Measurements from ENCODE around the gene SLC7A1.

Gene SLC7A1

DNA sequence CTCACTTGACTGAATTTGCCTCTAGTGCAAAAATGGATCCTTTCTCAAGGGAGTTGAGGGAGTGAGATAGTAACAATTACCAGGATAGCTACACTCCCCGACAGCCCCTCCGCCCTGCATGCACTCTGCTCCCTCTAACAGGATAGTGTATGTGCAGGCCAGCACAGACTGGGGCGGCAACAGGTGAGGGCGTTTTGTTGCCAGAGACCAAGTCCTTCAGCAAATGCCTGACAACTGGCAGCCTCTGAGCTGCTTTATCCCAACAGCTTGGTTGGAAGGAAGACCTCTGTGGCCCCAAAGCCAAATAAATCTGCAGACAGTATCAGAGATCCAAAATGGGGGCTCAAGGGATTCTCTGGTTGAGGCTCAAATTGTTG lies 86.6 kb downstream of the SLC7A1 start:
- no peaks in the 10 kb centered on the region for H4K20me1 ChIP-seq (ENCODE audit: insufficient read depth, low read length)

DNA sequence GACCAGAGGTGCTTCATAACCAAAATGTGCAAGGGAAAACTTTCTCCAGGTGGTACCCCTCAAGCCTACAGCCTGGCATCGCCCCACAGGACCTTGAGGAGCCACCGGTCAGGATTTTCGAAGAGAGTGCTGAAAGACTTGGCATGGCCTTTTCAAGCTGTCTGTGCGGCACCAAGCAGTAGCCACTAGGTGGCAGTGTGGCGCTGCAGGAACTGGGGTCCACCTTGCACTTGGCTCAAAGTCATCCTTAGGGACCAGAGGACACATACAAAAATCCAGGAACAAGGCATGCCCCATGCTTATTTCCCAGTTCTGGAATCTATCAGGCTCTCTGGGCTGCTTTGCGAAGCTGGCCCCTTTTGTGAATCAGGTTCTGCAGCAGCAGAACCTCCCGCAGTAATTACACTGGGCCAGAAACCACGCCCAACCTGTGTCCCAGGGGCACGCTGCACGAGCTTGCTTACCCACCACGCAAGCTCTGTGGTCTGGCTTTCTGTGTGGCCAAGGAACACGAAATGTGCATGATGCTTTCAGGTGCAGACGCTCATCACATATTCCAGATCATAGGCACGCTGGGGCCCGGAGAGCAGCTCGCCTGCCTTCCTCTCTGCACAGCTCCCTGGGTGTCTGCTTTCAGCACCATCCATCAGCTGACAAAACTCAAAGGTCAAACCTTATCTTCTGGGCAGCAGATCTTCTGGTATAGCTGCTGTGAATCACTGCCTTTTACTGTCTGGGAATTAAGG lies 87.2 kb downstream of the SLC7A1 start:
- Histone ChIP-seq H3K9me2 (ENCODE audit: low read depth, low read length) (no peaks in the 10 kb centered on the region), H3K4me3 (ENCODE audit: low read depth, low read length, poor library complexity, severe bottlenecking) (no peak overlapping the region), H3F3A (ENCODE audit: insufficient read depth, low read length) (no peaks in the 10 kb centered on the region), H3K9me3 (ENCODE audit: low read length) (no peaks in the 10 kb centered on the region), H3K4me1 (ENCODE audit: insufficient read depth, low read length, severe bottlenecking) (peaks cover 15% of the 10 kb centered on the region), H3K79me2 (ENCODE audit: insufficient read depth, low read length) (no peaks in the 10 kb centered on the region), H3K4me2 (ENCODE audit: low read length) (peak overlapping the region; percentile 24; the same call in 1 of the 2 replicates), H3K9ac (ENCODE audit: low read length) (no peak overlapping the region), H3K27ac (ENCODE audit: low read depth, low read length, poor library complexity, severe bottlenecking) (no peak overlapping the region), H3K27me3 (ENCODE audit: insufficient read depth, low read length) (0 out of 2 replicates have a peak, but pooled peaks cover 6% of the 10 kb centered on the region), H2AFZ (ENCODE audit: low read length) (no peak overlapping the region), H3K36me3 (ENCODE audit: insufficient read depth, low read length) (peaks cover 21% of the 10 kb centered on the region; the same call in 1 of the 2 replicates), H4K20me1 (ENCODE audit: insufficient read depth, low read length) (no peaks in the 10 kb centered on the region)
- TF ChIP-seq, protein P1, sequence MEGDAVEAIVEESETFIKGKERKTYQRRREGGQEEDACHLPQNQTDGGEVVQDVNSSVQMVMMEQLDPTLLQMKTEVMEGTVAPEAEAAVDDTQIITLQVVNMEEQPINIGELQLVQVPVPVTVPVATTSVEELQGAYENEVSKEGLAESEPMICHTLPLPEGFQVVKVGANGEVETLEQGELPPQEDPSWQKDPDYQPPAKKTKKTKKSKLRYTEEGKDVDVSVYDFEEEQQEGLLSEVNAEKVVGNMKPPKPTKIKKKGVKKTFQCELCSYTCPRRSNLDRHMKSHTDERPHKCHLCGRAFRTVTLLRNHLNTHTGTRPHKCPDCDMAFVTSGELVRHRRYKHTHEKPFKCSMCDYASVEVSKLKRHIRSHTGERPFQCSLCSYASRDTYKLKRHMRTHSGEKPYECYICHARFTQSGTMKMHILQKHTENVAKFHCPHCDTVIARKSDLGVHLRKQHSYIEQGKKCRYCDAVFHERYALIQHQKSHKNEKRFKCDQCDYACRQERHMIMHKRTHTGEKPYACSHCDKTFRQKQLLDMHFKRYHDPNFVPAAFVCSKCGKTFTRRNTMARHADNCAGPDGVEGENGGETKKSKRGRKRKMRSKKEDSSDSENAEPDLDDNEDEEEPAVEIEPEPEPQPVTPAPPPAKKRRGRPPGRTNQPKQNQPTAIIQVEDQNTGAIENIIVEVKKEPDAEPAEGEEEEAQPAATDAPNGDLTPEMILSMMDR (IDR thresholded peaks at IDR 0.05; ENCODE audit: low read length) = peak; percentile 95
- TF ChIP-seq EZH2 (IDR thresholded peaks at IDR 0.05; ENCODE audit: borderline replicate concordance, low read length) = no peak

More for the DNA sequence above, 86.6 kb downstream of the SLC7A1 start:
- peaks cover 15% of the 10 kb centered on the region for H3K4me1 ChIP-seq (ENCODE audit: insufficient read depth, low read length, severe bottlenecking)
- H3F3A ChIP-seq (ENCODE audit: insufficient read depth, low read length) = no peaks in the 10 kb centered on the region
- H3K36me3 ChIP-seq (ENCODE audit: insufficient read depth, low read length) = peaks cover 27% of the 10 kb centered on the region; the same call in 1 of the 2 replicates
- TF ChIP-seq, protein P1 (IDR thresholded peaks at IDR 0.05; ENCODE audit: low read length) = no peak
- no peak for TF ChIP-seq EZH2 (IDR thresholded peaks at IDR 0.05; ENCODE audit: borderline replicate concordance, low read length)
- no peak overlapping the region for H3K9ac ChIP-seq (ENCODE audit: low read length)
- H3K4me3 ChIP-seq (ENCODE audit: low read depth, low read length, poor library complexity, severe bottlenecking) = no peak overlapping the region
- H2AFZ ChIP-seq (ENCODE audit: low read length) = no peak overlapping the region
- no peaks in the 10 kb centered on the region for H3K9me2 ChIP-seq (ENCODE audit: low read depth, low read length)
- no peak overlapping the region for H3K4me2 ChIP-seq (ENCODE audit: low read length)
- 0 out of 2 replicates have a peak, but pooled peaks cover 6% of the 10 kb centered on the region for H3K27me3 ChIP-seq (ENCODE audit: insufficient read depth, low read length)
- no peaks in the 10 kb centered on the region for H3K9me3 ChIP-seq (ENCODE audit: low read length)
- H3K27ac ChIP-seq (ENCODE audit: low read depth, low read length, poor library complexity, severe bottlenecking) = no peak overlapping the region
- H3K79me2 ChIP-seq (ENCODE audit: insufficient read depth, low read length) = no peaks in the 10 kb centered on the region

DNA sequence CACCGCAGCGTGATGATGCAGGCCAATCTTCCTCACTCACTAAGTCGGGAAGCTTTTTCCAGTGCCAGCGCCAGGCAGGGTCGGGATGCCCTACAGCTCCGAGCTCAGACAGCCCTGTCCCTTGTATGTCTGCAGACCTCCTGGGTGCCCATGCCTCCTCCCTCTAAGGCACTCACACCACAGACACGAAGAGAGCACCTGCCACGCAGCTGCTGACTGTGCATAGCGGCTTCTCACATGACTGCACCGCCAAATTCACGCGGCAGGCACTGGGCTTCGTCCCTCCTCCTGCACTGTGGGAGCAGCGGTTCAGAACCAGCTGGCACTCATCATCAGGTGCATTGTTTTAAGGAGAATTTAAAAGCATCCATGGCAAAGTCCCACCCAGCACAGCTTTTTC lies 88.1 kb downstream of the SLC7A1 start:
- no peaks in the 10 kb centered on the region for H3K9me2 ChIP-seq (ENCODE audit: low read depth, low read length)
- no peak overlapping the region for H2AFZ ChIP-seq (ENCODE audit: low read length)
- H3K4me2 ChIP-seq (ENCODE audit: low read length) = peak overlapping the region; percentile 24; the same call in 1 of the 2 replicates
- no peaks in the 10 kb centered on the region for H3K9me3 ChIP-seq (ENCODE audit: low read length)
- H3F3A ChIP-seq (ENCODE audit: insufficient read depth, low read length) = no peaks in the 10 kb centered on the region
- 0 out of 2 replicates have a peak, but pooled peaks cover 6% of the 10 kb centered on the region for H3K27me3 ChIP-seq (ENCODE audit: insufficient read depth, low read length)
- H3K36me3 ChIP-seq (ENCODE audit: insufficient read depth, low read length) = peaks cover 12% of the 10 kb centered on the region; the same call in 1 of the 2 replicates
- no peaks in the 10 kb centered on the region for H3K79me2 ChIP-seq (ENCODE audit: insufficient read depth, low read length)
- no peak for TF ChIP-seq EZH2 (IDR thresholded peaks at IDR 0.05; ENCODE audit: borderline replicate concordance, low read length)
- TF ChIP-seq, protein P1 (IDR thresholded peaks at IDR 0.05; ENCODE audit: low read length) = no peak
- H3K4me3 ChIP-seq (ENCODE audit: low read depth, low read length, poor library complexity, severe bottlenecking) = no peak overlapping the region
- H3K4me1 ChIP-seq (ENCODE audit: insufficient read depth, low read length, severe bottlenecking) = peaks cover 15% of the 10 kb centered on the region
- no peak overlapping the region for H3K9ac ChIP-seq (ENCODE audit: low read length)
- no peak overlapping the region for H3K27ac ChIP-seq (ENCODE audit: low read depth, low read length, poor library complexity, severe bottlenecking)
- H4K20me1 ChIP-seq (ENCODE audit: insufficient read depth, low read length) = no peaks in the 10 kb centered on the region
